HG03097 (cell line): Measurements from ENCODE around the gene ALCAM.

Experiments used
- ATAC-seq: cut with Tn5 transposase; IDR thresholded peaks from one replicate; pipeline ENCODE4 v1.9.1; 2021; ENCODE audit not compliant: unreplicated experiment, low FRiP score

ALCAM gene

GRCh38 chr3:105614288-105615030 lies 247.8 kb downstream of the ALCAM start:
- no peak for ATAC-seq

- ATAC-seq: no peak
Observed at GRCh38 chr3:105615814-105616213, 249.1 kb downstream of the ALCAM start.

- no peak for ATAC-seq
Observed at GRCh38 chr3:105616374-105617121, 249.8 kb downstream of the ALCAM start.

DNA sequence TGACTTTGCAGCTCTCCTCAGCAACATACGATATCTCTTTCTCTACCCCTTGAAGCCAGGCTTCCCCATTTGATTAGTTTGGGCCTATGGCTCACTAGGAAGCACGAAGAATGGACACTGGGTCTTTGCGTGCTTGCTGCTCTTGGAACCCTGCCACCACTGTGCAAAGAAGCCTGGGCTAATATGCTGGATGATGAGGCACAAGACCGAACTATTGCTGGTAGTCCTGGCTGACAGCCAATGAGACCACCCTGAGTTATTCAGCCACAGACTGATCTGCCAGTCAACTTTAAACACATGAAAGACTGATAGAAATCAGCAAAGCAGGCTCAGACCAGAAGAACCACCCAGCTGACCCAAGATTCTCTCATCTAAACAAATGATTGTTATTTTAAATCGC lies 251.8 kb downstream of the ALCAM start:
- ATAC-seq: no peak

GRCh38 chr3:105619651-105620050 lies 252.9 kb downstream of the ALCAM start:
- no peak for ATAC-seq

- ATAC-seq: no peak
Observed at GRCh38 chr3:105620236-105620635, 253.5 kb downstream of the ALCAM start.

GRCh38 chr3:105622169-105622568 lies 255.5 kb downstream of the ALCAM start:
- ATAC-seq: no peak
